Measurements from ENCODE around the gene NPPC.

DNA sequence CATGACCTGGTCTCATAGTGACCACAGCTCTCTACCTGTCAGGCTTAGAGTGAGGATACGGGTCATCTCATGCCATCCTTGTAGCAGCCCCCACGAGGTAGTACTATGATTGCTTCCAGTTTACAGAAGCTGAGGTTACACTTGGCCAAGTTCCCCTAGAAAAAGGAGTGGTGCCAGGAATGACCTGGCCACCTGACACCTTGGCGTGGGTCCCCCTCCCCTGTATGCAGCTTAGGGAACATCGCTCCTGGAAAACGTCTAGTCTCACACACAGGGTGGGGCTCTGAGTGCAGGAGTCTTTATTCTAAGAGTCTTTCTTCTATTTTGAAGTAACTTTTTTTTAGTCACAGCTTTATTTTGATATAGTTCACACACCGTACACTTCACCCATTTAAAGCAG lies 14.8 kb downstream of the NPPC start:
- no peak for TF ChIP-seq USF2 (CRISPR knock-in tag; IDR thresholded peaks at IDR 0.05)
- TF ChIP-seq, protein P1, sequence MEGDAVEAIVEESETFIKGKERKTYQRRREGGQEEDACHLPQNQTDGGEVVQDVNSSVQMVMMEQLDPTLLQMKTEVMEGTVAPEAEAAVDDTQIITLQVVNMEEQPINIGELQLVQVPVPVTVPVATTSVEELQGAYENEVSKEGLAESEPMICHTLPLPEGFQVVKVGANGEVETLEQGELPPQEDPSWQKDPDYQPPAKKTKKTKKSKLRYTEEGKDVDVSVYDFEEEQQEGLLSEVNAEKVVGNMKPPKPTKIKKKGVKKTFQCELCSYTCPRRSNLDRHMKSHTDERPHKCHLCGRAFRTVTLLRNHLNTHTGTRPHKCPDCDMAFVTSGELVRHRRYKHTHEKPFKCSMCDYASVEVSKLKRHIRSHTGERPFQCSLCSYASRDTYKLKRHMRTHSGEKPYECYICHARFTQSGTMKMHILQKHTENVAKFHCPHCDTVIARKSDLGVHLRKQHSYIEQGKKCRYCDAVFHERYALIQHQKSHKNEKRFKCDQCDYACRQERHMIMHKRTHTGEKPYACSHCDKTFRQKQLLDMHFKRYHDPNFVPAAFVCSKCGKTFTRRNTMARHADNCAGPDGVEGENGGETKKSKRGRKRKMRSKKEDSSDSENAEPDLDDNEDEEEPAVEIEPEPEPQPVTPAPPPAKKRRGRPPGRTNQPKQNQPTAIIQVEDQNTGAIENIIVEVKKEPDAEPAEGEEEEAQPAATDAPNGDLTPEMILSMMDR (IDR thresholded peaks at IDR 0.05): no peak
- TF ChIP-seq, protein P2, sequence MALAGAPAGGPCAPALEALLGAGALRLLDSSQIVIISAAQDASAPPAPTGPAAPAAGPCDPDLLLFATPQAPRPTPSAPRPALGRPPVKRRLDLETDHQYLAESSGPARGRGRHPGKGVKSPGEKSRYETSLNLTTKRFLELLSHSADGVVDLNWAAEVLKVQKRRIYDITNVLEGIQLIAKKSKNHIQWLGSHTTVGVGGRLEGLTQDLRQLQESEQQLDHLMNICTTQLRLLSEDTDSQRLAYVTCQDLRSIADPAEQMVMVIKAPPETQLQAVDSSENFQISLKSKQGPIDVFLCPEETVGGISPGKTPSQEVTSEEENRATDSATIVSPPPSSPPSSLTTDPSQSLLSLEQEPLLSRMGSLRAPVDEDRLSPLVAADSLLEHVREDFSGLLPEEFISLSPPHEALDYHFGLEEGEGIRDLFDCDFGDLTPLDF (CRISPR knock-in tag; IDR thresholded peaks at IDR 0.05): no peak
